OCI-LY1 (cell line): Measurements from ENCODE around the gene SRP9.

Source experiments
- EZH2 ChIP-seq: fragments of 200-600 bp; sonication (generic), shearing (Covaris generic); IDR thresholded peaks from 2 replicates; pipeline ENCODE4 v1.8.0; 2017; ENCODE audit warnings: borderline replicate concordance, mixed run types, mild to moderate bottlenecking, antibody characterized with exemption, low read length, moderate library complexity, mixed read lengths
- TF ChIP-seq, protein P1 (sequence below): fragments of 200-600 bp; sonication (generic), shearing (Covaris generic); IDR thresholded peaks from 2 replicates; pipeline ENCODE4 v1.5.1; 2017; ENCODE audit warnings: mild to moderate bottlenecking, antibody characterized with exemption, low read length, moderate library complexity, mixed read lengths

DNA sequence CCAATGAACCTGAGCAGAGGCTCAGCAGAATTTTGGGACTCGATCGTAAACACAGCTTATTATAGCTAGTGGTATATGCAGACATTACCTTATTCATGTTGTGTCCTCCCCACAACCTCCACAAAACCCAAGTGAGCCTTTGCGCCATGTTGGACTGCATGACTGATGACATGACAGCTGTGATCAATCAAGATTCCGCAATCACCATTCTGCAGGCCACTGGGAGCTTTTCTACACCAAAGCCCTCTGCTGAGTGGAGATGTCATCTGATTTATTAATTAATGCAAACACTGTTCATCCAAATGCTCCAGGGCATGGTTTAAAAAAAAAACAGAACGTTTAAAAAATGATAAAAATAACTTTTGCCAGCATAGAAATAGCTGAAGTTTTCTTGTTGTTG, 7.9 kb upstream of the SRP9 start:
- TF ChIP-seq, protein P1, sequence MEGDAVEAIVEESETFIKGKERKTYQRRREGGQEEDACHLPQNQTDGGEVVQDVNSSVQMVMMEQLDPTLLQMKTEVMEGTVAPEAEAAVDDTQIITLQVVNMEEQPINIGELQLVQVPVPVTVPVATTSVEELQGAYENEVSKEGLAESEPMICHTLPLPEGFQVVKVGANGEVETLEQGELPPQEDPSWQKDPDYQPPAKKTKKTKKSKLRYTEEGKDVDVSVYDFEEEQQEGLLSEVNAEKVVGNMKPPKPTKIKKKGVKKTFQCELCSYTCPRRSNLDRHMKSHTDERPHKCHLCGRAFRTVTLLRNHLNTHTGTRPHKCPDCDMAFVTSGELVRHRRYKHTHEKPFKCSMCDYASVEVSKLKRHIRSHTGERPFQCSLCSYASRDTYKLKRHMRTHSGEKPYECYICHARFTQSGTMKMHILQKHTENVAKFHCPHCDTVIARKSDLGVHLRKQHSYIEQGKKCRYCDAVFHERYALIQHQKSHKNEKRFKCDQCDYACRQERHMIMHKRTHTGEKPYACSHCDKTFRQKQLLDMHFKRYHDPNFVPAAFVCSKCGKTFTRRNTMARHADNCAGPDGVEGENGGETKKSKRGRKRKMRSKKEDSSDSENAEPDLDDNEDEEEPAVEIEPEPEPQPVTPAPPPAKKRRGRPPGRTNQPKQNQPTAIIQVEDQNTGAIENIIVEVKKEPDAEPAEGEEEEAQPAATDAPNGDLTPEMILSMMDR: no peak
- no peak for TF ChIP-seq EZH2
